RWPE2 (cell line): ENCODE results near the gene SMPD3.

ENCODE experiments used
- ATAC-seq: fragments of 200-7000 bp; cut with Tn5 transposase; 3 replicates; pipeline ENCODE4 v1.9.1; 2021; ENCODE audit warnings: low read depth
- DNase-seq: peaks from one replicate; pipeline ENCODE4 v3.0.0-alpha.2; 2020; ENCODE audit warnings: low spot score
- H3K27ac ChIP-seq: fragments of 450-650 bp; 2 replicates; pipeline ENCODE4 v1.5.1; 2017; ENCODE audit warnings: mild to moderate bottlenecking; ENCODE audit not compliant: poor library complexity, severe bottlenecking
- H3K27me3 ChIP-seq: fragments of 250-450 bp; sonication (Bioruptor Pico); 2 replicates; pipeline ENCODE4 v1.5.1; 2021; ENCODE audit warnings: mild to moderate bottlenecking, moderate library complexity; ENCODE audit not compliant: insufficient read depth, poor library complexity, severe bottlenecking
- H3K36me3 ChIP-seq: fragments of 250-450 bp; sonication (Bioruptor Pico); 2 replicates; pipeline ENCODE4 v1.5.1; 2020; ENCODE audit warnings: low read depth, mild to moderate bottlenecking, moderate library complexity
- H3K4me1 ChIP-seq: fragments of 250-450 bp; sonication (Bioruptor Pico); 2 replicates; pipeline ENCODE4 v1.5.1; 2021; ENCODE audit warnings: mild to moderate bottlenecking, moderate library complexity; ENCODE audit not compliant: insufficient read depth, poor library complexity, severe bottlenecking
- H3K4me3 ChIP-seq: fragments of 250-450 bp; sonication (Bioruptor Pico); 2 replicates; pipeline ENCODE4 v1.5.1; 2021; ENCODE audit warnings: mild to moderate bottlenecking, moderate library complexity; ENCODE audit not compliant: severe bottlenecking
- H3K9me3 ChIP-seq: fragments of 250-450 bp; sonication (Bioruptor Pico); 2 replicates; pipeline ENCODE4 v1.5.1; 2021; ENCODE audit warnings: mild to moderate bottlenecking, moderate library complexity; ENCODE audit not compliant: severe bottlenecking
- TF ChIP-seq, protein P1 (sequence below): fragments of 450-650 bp; IDR thresholded peaks from one replicate; pipeline ENCODE4 v1.5.1; 2017; ENCODE audit warnings: mild to moderate bottlenecking, moderate library complexity; ENCODE audit not compliant: poor library complexity, severe bottlenecking

SMPD3 gene

DNA sequence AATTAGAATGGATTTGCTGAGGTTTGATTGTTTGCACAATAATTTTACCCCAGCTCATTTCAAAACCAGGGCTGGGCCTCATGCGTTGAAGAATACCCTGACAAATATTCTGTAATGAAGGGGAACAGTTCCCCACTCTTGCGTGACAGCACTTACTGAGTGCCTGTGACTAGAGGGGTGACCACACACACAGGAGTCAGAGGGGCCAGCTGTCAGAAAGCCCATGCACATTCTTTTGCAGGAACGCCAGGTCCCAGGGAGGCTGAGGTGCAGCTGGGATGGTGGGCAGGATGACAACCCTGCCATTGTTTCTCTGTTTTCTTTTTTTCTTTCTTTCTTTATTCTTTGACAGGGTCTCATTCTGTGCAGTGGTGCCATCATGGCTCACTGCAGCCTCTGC lies 44.6 kb downstream of the SMPD3 start:
- no peaks in the 10 kb centered on the region for H3K36me3 ChIP-seq
- H3K9me3 ChIP-seq = no peaks in the 10 kb centered on the region
- DNase-seq (no peak), ATAC-seq (no peak)
- H3K27ac ChIP-seq = no peak overlapping the region
- peaks cover 5% of the 10 kb centered on the region for H3K27me3 ChIP-seq
- TF ChIP-seq, protein P1, sequence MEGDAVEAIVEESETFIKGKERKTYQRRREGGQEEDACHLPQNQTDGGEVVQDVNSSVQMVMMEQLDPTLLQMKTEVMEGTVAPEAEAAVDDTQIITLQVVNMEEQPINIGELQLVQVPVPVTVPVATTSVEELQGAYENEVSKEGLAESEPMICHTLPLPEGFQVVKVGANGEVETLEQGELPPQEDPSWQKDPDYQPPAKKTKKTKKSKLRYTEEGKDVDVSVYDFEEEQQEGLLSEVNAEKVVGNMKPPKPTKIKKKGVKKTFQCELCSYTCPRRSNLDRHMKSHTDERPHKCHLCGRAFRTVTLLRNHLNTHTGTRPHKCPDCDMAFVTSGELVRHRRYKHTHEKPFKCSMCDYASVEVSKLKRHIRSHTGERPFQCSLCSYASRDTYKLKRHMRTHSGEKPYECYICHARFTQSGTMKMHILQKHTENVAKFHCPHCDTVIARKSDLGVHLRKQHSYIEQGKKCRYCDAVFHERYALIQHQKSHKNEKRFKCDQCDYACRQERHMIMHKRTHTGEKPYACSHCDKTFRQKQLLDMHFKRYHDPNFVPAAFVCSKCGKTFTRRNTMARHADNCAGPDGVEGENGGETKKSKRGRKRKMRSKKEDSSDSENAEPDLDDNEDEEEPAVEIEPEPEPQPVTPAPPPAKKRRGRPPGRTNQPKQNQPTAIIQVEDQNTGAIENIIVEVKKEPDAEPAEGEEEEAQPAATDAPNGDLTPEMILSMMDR = no peak
- H3K4me3 ChIP-seq = no peak overlapping the region
- H3K4me1 ChIP-seq = no peaks in the 10 kb centered on the region

DNA sequence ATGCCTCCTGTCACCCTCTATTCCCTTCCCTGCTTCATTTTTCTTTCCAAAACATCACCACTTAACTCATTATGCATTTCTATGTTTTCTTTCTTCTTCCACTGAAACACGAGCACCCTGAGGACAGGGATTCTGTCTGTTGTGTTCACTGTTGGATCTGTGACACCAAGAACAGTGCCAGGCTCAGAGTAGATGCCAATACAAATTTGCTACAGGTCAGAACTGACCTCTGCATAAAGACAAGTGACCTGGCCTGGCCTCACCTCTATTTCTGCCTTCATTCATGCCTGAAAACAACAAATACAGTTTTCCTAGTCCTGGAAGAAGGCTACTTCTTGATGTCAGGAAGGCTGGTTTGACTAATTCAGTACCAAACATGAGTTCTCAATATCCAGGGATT lies 45.1 kb downstream of the SMPD3 start:
- Histone ChIP-seq H3K27ac (no peak overlapping the region), H3K36me3 (no peaks in the 10 kb centered on the region), H3K27me3 (peaks cover 5% of the 10 kb centered on the region), H3K4me3 (no peak overlapping the region), H3K9me3 (no peaks in the 10 kb centered on the region), H3K4me1 (no peaks in the 10 kb centered on the region)
- no peak for ATAC-seq
- no peak for DNase-seq
- TF ChIP-seq, protein P1 = no peak

DNA sequence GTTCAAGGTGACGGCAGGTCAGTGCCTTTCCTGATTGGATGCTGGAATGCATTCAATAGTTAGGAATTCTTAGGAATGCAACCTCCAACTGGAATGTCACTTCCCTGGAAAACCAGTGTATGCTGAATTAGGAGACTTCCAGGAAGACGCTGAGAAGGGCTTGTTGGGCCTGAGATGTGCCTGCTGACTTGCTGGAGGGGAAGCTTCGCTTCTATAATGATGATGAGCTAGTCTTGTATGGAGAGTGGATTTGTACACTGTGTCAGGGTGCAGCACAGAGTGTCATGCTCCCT lies 45.6 kb downstream of the SMPD3 start:
- DNase-seq = no peak
- H3K9me3 ChIP-seq = no peaks in the 10 kb centered on the region
- H3K4me3 ChIP-seq = no peak overlapping the region
- TF ChIP-seq, protein P1 = no peak
- H3K4me1 ChIP-seq = no peaks in the 10 kb centered on the region
- peaks cover 5% of the 10 kb centered on the region for H3K27me3 ChIP-seq
- no peak overlapping the region for H3K27ac ChIP-seq
- no peak for ATAC-seq
- no peaks in the 10 kb centered on the region for H3K36me3 ChIP-seq

DNA sequence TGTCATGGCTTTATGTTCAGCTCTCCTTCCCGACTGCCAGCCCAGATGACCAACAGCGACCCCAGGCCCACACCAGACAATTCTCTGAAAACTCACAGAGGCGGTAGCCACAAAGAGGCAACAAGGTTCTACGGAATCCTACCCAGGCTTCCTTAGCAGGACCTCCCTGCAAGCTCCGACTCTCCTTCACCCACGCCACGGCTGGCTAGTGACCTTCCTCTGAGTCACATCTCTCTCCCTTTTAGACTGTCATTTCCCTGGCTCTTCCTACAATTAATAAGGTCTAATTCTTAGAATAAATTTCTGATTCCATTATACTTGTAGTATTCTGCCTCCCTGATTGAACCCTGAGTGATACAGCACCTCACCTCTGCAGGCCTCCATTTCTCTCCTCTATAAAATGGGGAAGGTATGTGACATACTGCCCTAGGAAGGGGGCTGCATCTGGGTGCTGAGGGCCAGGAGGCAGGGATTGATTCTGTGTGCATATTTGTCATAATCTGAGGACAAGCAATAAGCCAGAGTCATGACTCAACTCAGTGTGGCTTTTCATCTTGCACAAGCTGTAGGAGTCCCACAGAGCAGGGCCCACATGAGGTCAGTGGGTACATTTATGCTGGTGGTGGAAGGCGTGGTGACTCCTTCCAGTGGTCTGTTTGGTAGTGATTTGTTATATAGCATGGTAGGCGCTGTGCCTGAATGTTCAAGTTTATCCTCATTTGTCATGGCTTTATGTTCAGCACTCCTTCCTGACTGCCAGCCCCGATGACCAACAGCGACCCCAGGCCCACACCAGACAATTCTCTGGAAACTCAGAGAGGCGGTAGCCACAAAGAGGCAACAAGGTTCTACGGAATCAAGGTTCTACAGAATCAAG lies 46.2 kb downstream of the SMPD3 start:
- H3K4me1 ChIP-seq = no peaks in the 10 kb centered on the region
- H3K4me3 ChIP-seq = no peak overlapping the region
- no peaks in the 10 kb centered on the region for H3K27me3 ChIP-seq
- no peaks in the 10 kb centered on the region for H3K9me3 ChIP-seq
- H3K27ac ChIP-seq = no peak overlapping the region
- no peaks in the 10 kb centered on the region for H3K36me3 ChIP-seq
- DNase-seq (no peak), ATAC-seq (peak; percentile 35; the same call in 2 of the 3 replicates)
- TF ChIP-seq, protein P1 = no peak

DNA sequence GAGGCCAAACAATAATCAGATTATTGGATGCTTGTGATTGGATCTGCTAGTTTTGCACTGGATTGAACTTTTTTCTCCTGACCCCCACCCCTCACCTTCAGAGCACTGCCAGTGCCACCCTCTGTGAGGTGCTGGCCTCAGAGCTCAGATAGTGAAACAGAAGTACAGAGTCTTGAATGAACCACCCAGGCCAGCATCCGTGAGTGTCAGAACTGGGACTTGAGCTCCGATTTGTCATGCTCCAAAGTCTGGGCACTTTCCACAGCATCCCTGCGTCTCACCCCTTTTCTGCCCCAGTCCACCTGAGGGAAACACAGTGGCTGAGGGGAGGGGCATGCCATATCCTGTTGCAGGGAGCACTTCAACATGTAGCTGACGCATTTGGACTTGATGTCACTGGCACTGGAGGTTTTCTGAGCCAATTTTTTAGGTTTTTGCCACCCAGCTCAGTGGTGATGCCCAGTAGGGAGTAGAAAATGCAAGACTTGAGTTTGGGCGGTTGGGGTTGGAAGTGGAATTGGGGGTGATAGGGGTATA lies 47.3 kb downstream of the SMPD3 start:
- no peaks in the 10 kb centered on the region for H3K9me3 ChIP-seq
- H3K27ac ChIP-seq = no peak overlapping the region
- TF ChIP-seq, protein P1 = no peak
- DNase-seq (no peak), ATAC-seq (no peak)
- no peaks in the 10 kb centered on the region for H3K27me3 ChIP-seq
- no peaks in the 10 kb centered on the region for H3K4me1 ChIP-seq
- no peaks in the 10 kb centered on the region for H3K36me3 ChIP-seq
- no peak overlapping the region for H3K4me3 ChIP-seq
